Astrocyte (in vitro differentiated cells and primary cell): Measurements from ENCODE around the gene UBE2C.

Source experiments
- CTCF ChIP-seq: IDR thresholded peaks from 2 replicates; pipeline ENCODE4 v1.5.1; 2011; ENCODE audit warnings: low read depth, mild to moderate bottlenecking, inconsistent platforms, low read length, moderate library complexity; ENCODE audit not compliant: insufficient read depth
- EZH2 ChIP-seq: IDR thresholded peaks from 2 replicates; pipeline ENCODE4 v1.6.1; 2012; ENCODE audit warnings: mild to moderate bottlenecking, low read length, inconsistent platforms; ENCODE audit not compliant: insufficient read depth

- no peak for TF ChIP-seq CTCF
- TF ChIP-seq EZH2: no peak
Measured at GRCh38 chr20:45852326-45852725, 39.9 kb downstream of the UBE2C start.
